OCI-M1 (cell line): Measurements from ENCODE around the gene TDRD9.
"Not testable (repeated sequence)": the region's sequence is repeated elsewhere in the genome, so short reads cannot be mapped to it uniquely, and the experiment has no call there.

ENCODE experiments used
- DNase-seq: peaks from one replicate; lab custom pipeline; 2025; lab: John Stamatoyannopoulos, UW

Gene TDRD9

DNA sequence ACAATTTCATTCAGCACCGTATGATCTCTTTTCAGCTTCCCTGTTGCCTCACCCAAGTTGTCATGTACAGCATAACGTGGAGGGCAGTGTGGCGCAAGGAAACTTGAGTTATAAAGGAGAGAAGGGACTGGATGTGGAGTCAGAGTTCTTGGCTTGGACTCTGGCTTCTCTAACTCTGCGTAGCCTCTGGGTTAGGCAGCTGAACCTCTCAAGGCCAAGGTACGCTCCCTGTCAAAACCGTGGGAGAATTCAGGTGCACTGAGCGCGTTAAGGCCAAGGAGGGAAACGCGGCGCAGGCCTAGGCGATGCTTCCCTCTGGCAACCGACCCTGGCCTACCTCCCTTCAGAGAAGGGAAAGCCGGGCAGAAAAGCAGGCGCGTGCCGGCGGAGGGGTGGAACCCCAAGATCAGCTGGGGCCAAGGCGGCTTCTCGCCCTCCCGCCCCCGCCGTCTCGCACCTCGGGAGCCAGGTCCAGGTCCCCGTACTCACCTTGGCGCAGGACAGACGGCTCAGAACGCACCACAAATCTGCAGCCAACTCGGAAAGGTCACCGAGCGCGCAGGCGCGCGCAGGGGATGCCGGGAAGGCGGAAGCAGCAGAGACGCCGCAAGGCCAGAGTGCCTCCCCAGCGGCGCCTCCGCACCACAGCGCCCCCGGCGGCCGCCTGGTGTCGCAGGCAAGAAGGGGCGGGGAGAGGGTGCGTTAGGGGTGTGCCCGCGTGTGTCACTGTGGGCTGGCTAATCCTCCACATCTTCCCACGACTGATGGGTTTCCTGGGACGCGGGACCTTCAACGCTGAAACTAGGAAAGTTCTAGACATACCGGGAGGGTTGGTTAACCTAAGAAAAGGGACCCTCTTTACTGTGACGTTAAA lies 7.0 kb upstream of the TDRD9 start:
- peak; percentile 93 for DNase-seq

DNA sequence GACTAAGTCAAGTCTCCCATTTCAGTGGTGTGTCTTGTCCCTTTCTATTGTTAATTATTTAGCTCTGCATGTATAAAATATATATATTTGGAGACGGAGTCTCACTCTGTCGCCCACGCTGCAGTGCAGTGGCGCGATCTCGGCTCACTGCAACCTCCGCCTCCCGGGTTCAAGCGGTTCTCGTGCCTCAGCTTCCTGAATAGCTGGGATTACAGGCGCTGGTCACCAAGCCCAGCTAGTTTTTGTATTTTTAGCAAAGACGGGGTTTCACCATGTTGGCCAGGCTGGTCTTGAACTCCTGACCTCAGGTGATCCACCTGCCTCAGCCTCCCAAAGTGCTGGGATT lies 6.4 kb upstream of the TDRD9 start:
- not testable (repeated sequence) for DNase-seq

- peak; percentile 65 for DNase-seq
Measured at GRCh38 chr14:103923863-103924262, 4.4 kb upstream of the TDRD9 start.

- no peak for DNase-seq
Measured at GRCh38 chr14:103925316-103925715, 2.9 kb upstream of the TDRD9 start.

DNA sequence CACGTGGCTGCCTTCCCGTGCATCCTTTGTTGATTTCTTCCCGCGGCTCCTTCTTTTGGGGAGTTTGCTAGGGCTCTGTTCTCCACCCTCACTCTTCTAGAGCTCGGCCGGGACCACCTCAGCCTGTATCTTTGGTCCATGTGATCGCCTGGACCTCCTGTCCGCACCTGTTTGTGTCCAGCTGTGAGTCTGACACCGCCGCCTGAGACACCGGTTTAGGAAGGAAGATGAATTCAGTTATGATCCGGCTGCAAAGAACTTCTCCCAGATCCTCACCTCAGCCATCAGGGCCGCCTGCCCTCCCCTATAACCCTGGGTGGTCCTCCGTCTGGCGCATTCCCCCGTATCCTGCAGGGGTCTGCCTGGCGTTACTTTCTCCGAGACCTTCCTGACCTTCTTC lies 690 bp upstream of the TDRD9 start:
- DNase-seq = no peak

DNA sequence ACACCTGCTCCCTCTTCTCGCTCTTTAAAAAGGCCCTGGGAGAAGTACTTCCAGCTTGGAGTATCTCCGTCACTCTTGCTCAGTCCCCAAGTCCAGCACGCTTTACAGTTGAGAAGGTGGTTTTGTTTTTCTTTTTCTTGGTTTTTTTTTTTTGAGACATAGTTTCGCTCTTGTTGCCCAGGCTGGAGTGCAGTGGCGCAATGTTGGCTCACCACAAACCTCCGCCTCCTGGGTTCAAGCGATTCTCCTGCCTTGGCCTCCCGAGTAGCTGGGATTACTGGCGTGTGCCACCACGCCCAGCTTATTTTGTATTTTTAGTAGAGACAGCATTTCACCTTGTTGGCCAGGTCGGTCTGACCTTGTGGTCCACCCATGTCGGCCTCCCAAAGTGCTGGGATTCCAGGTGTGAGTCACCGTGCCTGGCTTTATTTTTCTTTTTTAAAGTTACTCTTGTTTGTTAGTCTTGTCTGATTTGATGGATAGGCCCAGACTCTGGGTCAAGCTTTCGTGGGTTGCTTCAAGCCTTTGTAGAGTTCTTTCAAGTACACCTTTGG lies 1.9 kb downstream of the TDRD9 start:
- DNase-seq = no peak

GRCh38 chr14:103931422-103931821 lies 3.2 kb downstream of the TDRD9 start:
- DNase-seq = peak; percentile 16

DNA sequence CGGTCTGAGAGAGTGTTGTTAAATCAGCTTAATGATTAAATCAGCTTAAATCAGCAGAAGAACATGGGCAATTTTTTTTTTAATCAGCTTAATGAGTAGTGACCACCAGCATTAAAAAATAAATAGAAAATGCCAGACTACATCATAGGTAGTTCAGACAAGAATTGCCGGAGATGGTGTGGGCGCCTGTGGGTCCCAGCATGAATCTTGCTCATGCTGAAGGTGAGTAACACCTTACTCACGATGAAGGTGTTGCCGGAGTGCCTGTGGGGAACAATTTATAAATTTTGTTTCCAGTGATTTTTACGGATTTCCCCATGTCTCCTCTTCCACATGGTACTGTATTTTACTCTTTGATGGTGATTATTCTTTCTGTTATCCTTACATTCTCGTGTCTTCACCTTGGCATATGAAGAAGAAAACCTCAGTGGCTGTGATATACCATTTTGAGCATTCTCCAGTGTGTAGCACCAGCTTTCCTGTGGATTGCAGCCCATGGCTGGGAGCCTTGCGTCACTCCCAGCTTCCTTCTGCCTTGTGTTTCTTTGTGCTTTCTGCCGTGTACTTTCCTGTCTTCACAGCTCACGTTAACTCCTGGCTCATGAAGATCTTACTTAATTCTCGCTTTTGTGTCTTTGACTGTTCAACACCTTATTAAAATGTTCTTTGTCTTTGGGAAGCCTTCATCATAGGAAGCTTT lies 4.7 kb downstream of the TDRD9 start:
- no peak for DNase-seq

- DNase-seq = no peak
Measured at GRCh38 chr14:103935102-103935501, 6.8 kb downstream of the TDRD9 start.

- no peak for DNase-seq
Measured at GRCh38 chr14:103941462-103941861, 13.2 kb downstream of the TDRD9 start.

GRCh38 chr14:103941973-103942736 lies 13.9 kb downstream of the TDRD9 start, which contains the start of gene RD3L:
Gene RD3L, minus strand, starts transcription at chr14:103942529. Its CDS starts 834 bp downstream, at chr14:103941695.
- no peak for DNase-seq

DNA sequence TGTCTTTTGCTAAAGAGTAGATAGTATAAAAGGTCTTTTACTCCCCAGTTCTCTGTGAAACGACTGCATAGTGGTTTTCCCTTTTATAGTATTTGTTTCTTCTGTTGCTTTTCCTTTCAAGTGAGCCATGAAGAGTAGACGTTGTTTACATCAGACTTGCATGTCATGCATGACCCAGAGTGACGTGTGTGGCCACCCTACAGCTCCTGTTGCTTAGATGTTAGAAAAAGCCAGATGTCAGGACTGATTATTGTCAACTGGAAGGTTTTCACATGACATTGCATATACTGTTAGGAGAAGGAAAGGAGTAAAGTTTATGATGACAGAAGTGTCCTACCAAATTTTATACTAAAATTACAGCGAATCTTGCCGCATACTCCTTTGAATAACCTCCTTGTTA lies 15.4 kb downstream of the TDRD9 start:
- peak; percentile 79 for DNase-seq

DNA sequence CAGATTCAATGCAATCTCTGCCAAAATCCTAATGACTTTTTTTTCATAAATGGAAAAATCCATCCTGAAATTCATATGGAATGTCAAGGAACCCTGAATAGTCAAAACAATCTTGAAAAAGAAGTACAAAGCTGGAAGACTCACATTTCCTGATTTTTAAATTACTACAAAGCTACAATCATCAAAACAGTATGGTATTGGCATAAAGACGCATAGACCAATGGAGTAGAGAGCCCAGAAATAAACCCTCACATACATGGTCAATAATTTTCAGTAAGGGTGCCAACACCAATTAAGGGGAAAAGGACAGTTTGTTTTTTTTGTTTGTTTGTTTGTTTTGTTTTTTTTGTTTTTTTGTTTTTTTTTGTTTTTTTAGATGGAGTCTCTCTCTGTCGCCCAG lies 18.7 kb downstream of the TDRD9 start:
- DNase-seq = no peak

- no peak for DNase-seq
Measured at GRCh38 chr14:103948442-103948841, 20.2 kb downstream of the TDRD9 start.

DNA sequence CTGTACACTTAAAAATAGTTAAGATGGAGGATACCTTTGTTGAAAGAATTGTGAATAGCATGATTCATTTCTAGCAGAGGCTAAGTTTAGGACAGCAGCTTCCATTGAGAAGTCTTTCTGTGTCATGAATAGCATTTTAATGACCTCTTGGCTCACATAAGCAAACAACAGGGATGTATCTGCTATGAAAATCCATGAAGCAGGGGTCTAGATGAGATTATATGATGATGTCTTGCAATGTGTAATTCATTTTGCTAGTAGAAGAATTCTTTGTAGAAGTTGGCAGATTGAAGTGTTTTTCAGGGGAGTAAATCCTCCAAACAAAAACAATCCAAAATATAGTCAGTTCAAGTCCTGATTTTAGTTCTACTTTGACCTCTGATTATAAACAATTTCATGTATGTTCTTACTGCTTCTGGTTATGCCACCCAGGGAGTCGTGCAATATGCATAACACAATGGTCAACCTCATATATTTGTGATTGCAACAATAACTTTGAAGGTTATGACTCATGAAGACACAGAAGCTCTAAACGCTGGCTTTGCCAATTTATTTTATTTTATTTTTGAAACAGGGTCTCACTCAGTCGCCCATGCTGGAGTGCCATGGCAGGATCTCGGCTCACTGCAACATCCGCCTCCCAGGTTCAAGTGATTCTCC lies 21.0 kb downstream of the TDRD9 start:
- DNase-seq = no peak

GRCh38 chr14:103960457-103961055 lies 32.3 kb downstream of the TDRD9 start:
- DNase-seq = no peak

GRCh38 chr14:103961928-103962578 lies 33.8 kb downstream of the TDRD9 start:
- DNase-seq = no peak

DNA sequence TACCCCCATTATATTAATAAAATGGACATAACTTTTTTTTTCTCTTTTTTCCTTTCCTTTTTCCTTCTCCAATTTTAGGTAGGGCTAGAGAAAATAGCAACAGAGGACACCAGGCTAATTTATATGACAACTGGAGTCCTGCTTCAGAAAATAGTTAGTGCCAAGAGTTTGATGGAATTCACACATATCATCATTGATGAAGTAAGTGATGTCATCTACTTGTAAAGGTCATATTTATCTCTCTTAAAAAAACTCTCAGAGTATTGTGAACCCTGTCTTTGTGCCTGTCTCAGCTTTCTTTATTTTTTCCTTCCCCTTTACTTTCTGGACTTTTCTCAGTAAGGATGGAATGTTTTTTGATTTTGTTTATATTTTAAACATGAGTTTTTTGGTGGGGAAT lies 38.4 kb downstream of the TDRD9 start:
- no peak for DNase-seq

GRCh38 chr14:103969961-103970360 lies 41.7 kb downstream of the TDRD9 start:
- no peak for DNase-seq

DNA sequence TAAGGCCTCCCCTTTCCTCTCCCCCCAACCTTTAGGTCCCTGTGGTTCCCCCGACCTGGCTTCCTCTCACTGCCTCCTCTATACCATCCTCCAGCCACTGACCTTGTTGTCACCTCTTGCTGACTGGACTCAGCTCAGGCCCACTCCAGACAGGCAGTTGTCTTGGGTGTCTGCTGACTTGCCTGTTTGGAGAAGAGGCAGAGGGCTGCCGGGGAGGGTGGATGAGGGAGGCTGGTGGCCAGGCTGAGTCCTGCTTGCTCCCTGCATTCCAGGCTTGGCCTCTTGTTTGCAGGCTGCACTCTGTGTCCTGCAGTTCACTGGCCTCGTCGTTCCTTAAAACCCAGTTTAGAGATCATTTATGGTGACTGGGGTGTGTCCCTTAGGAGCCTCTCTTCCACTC lies 45.1 kb downstream of the TDRD9 start:
- no peak for DNase-seq

DNA sequence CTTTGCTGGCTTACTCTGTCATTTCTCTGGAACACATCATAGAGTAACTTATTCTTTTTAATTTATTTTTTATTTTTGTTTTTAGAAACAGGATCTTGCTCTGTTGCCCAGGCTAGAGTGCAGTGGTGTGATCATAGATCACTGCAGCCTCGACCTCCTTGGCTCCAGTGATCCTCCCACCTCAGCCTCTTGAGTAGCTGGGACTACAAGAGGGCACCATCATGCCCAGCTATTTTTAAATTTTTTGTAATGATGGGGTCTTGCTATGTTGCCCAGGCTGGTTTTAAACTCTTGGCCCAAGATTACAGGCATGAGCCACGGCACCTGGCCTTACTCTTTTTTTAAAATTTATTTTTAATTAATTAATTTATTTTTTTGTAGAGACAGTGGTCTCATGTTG lies 46.3 kb downstream of the TDRD9 start:
- no peak for DNase-seq
